NOMO-1 treated with dmso at 0.1 percent for 144 hours (cell line): ENCODE results near the gene EDAR.

Experiments
- DNase-seq: peaks from one replicate; lab custom pipeline; 2025; ENCODE audit not compliant: unreplicated experiment; lab: John Stamatoyannopoulos, UW

Gene EDAR

GRCh38 chr2:108910541-108911396 is 78.3 kb downstream of the EDAR start:
- DNase-seq = no peak

GRCh38 chr2:108910011-108910431 is 79.0 kb downstream of the EDAR start:
- DNase-seq = no peak

GRCh38 chr2:108909275-108909823 is 79.7 kb downstream of the EDAR start:
- DNase-seq = no peak

GRCh38 chr2:108908713-108909070 is 80.3 kb downstream of the EDAR start:
- DNase-seq = no peak

- DNase-seq = no peak
These were observed 81.0 kb downstream of the EDAR start for GRCh38 chr2:108907822-108908712.

- no peak for DNase-seq
These were observed 82.5 kb downstream of the EDAR start for GRCh38 chr2:108906403-108907077.

GRCh38 chr2:108905906-108906305 is 83.1 kb downstream of the EDAR start:
- no peak for DNase-seq

- no peak for DNase-seq
These were observed 83.8 kb downstream of the EDAR start for GRCh38 chr2:108905176-108905575.

GRCh38 chr2:108904680-108905079 is 84.3 kb downstream of the EDAR start:
- DNase-seq = no peak

- DNase-seq = no peak
These were observed 90.5 kb downstream of the EDAR start for GRCh38 chr2:108898315-108899082.

GRCh38 chr2:108896741-108897140 is 92.3 kb downstream of the EDAR start:
- DNase-seq = no peak

GRCh38 chr2:108895188-108895587 is 93.8 kb downstream of the EDAR start:
- DNase-seq = no peak

GRCh38 chr2:108894766-108895165 is 94.3 kb downstream of the EDAR start:
- DNase-seq = no peak

GRCh38 chr2:108893277-108893676 is 95.7 kb downstream of the EDAR start:
- no peak for DNase-seq

- DNase-seq = no peak
These were observed 99.1 kb downstream of the EDAR start for GRCh38 chr2:108889907-108890306.

GRCh38 chr2:108884619-108885018 is 104.4 kb downstream of the EDAR start:
- DNase-seq = no peak

- DNase-seq = no peak
These were observed 110.7 kb downstream of the EDAR start for GRCh38 chr2:108878276-108878675.

- no peak for DNase-seq
These were observed 111.5 kb downstream of the EDAR start for GRCh38 chr2:108877506-108877905.

- DNase-seq = no peak
These were observed 118.9 kb downstream of the EDAR start for GRCh38 chr2:108870069-108870644.

- DNase-seq = no peak
These were observed 119.5 kb downstream of the EDAR start for GRCh38 chr2:108869542-108869941.
